Bronchial epithelial cell (primary cell): ENCODE measurements around the gene RTEL1. TPM values are rescaled to one million over a fixed set of nuclear protein-coding genes. Genes with fewer than 3 reads are reported as not detected.

ENCODE experiments used
- DNase-seq: peaks from one replicate; pipeline ENCODE4 v3.0.0-alpha.2; 2010; ENCODE audit warnings: low read depth
- FAIRE-seq: peaks from 2 replicates; lab custom pipeline; 2011; peaks lifted over from hg19 to GRCh38; lab: Jason Lieb, UNC
- H3K27me3 ChIP-seq: 2 replicates; pipeline ENCODE4 v1.5.1; 2011; ENCODE audit warnings: low read length; ENCODE audit not compliant: control insufficient read depth, insufficient read depth
- H3K36me3 ChIP-seq: 2 replicates; pipeline ENCODE4 v1.5.1; 2011; ENCODE audit warnings: low read length; ENCODE audit not compliant: control insufficient read depth, insufficient read depth
- H3K4me3 ChIP-seq: 2 replicates; pipeline ENCODE4 v1.5.1; 2011; ENCODE audit warnings: mild to moderate bottlenecking, low read depth, low read length, control low read depth
- total RNA-seq: library from RNA; depleted of rRNA; stranded (reverse); fragments of >200 nt; gene quantifications from 2 replicates; pipeline ENCODE4 v1.2.1, GENCODE V29; 2014
- TF ChIP-seq, protein P1 (sequence below): IDR thresholded peaks from 2 replicates; pipeline ENCODE4 v1.5.1; 2011; ENCODE audit warnings: mild to moderate bottlenecking, moderate library complexity, low read length, control low read depth, inconsistent platforms; ENCODE audit not compliant: insufficient read depth, severe bottlenecking

Gene RTEL1
- total RNA-seq, 1 donor from 2014 or later, result 4.5 TPM

GRCh38 chr20:63736893-63737694 is 79.0 kb downstream of the RTEL1 start:
- Histone ChIP-seq H3K27me3 (no peaks in the 10 kb centered on the region), H3K4me3 (no peak overlapping the region), H3K36me3 (peaks cover 15% of the 10 kb centered on the region)
- FAIRE-seq (no peak), DNase-seq (no peak)
- TF ChIP-seq, protein P1, sequence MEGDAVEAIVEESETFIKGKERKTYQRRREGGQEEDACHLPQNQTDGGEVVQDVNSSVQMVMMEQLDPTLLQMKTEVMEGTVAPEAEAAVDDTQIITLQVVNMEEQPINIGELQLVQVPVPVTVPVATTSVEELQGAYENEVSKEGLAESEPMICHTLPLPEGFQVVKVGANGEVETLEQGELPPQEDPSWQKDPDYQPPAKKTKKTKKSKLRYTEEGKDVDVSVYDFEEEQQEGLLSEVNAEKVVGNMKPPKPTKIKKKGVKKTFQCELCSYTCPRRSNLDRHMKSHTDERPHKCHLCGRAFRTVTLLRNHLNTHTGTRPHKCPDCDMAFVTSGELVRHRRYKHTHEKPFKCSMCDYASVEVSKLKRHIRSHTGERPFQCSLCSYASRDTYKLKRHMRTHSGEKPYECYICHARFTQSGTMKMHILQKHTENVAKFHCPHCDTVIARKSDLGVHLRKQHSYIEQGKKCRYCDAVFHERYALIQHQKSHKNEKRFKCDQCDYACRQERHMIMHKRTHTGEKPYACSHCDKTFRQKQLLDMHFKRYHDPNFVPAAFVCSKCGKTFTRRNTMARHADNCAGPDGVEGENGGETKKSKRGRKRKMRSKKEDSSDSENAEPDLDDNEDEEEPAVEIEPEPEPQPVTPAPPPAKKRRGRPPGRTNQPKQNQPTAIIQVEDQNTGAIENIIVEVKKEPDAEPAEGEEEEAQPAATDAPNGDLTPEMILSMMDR, result no peak

- Histone ChIP-seq H3K27me3 (no peaks in the 10 kb centered on the region), H3K4me3 (peak overlapping the region; percentile 23)
- no peak for FAIRE-seq
These were observed 79.5 kb downstream of the RTEL1 start for GRCh38 chr20:63737695-63737944.

DNA sequence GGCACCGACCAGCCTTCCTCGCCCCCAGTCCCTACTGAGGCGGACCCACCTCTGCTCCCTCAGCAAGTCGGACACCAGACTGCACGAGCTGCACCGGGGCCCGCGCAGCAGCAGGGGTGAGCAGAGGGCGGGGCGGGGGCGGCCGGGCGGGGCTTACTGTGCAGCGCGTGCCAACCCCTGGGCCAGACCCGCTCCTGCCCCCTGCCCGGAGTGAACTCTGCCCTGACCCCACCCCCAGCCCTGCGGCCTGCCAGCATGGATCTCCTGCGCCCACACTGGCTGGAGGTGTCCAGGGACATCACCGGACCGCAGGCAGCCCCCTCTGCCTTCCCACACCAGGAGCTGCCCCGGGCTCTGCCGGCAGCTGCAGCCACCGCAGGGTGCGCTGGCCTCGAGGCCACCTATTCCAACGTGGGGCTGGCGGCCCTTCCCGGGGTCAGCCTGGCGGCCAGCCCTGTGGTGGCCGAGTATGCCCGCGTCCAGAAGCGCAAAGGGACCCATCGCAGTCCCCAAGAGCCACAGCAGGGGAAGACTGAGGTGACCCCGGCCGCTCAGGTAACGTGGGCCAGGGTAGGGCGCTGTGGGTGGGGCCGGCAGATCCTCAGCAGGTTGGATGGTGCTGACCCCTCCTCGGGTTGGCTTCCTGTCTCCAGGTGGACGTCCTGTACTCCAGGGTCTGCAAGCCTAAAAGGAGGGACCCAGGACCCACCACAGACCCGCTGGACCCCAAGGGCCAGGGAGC is 80.0 kb downstream of the RTEL1 start:
- FAIRE-seq (no peak), DNase-seq (no peak)
- Histone ChIP-seq H3K36me3 (peaks cover 22% of the 10 kb centered on the region), H3K27me3 (no peaks in the 10 kb centered on the region), H3K4me3 (peak overlapping the region; percentile 23)
- TF ChIP-seq, protein P1, result no peak

More at GRCh38 chr20:63737695-63737944, 79.5 kb downstream of the RTEL1 start:
- no peak for DNase-seq
- H3K36me3 ChIP-seq, result peaks cover 19% of the 10 kb centered on the region
- TF ChIP-seq, protein P1, result no peak

- Histone ChIP-seq H3K36me3 (peaks cover 25% of the 10 kb centered on the region), H3K27me3 (no peaks in the 10 kb centered on the region), H3K4me3 (peak overlapping the region; percentile 29)
- FAIRE-seq, result no peak
- DNase-seq, result no peak
- TF ChIP-seq, protein P1, result no peak
These were observed 80.6 kb downstream of the RTEL1 start for GRCh38 chr20:63738687-63739129.

DNA sequence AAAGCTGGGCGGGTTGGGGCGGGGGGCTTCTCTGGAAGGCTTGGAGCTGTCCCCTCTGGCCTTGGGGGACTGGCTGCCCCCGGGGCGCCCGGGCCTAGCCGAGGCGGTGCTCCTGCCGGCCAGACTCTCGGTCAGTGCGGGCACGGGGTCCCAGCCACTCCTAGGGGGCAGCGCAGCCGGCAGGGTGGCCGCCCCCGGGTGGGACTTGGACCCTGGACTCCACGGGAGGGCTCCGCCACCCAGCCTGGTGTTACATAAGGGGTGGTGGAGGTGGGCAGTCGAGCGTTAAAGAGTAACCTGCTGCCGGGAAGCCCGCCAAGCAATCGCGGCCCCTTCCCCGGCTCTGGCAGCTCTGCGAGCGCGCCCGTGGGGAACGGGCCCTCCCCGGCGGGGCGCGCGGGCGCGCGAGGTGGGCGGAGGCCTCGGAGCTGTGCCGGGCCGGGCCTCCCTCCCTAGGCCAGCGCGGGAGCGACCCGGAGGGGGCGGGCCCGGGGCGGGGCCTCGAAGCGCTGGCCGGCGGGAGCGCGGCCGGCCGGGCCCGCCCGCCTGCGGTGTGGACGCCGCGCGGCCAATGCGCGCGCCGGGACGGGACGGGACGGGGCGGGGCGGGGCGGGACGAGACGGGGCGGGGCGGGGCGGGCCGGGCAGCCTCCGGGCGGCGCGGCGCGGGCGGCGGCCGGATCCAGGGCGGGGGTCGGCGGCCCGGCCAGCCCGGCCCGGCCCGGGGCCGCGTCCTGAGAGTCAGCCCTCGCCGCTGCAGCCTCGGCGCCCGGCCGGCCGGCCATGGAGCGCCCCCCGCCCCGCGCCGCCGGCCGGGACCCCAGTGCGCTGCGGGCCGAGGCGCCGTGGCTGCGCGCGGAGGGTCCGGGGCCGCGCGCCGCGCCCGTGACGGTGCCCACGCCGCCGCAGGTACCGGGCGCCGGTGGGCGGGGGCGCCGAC is 81.3 kb downstream of the RTEL1 start, which contains the start of gene SLC2A4RG:
Gene SLC2A4RG, plus strand, starts transcription at position 647 of the 940 bp plus-strand sequence. Its CDS starts 137 bp downstream, at position 784.
- Histone ChIP-seq H3K4me3 (peak within 1 kb of the TSS; percentile 67), H3K36me3 (peaks cover 21% of the 10 kb centered on the region), H3K27me3 (no peaks in the 10 kb centered on the region)
- TF ChIP-seq, protein P1, result no peak
- DNase-seq (peak; percentile 39), FAIRE-seq (no peak)
